ENCODE measurements around the gene WDR36.

The WDR36 gene

GRCh38 chr5:111168608-111169007, 76.5 kb downstream of the WDR36 start:
- TF ChIP-seq GATA2 (IDR thresholded peaks at IDR 0.05; ENCODE audit: low read depth, low read length) (no peak), GATA3 (IDR thresholded peaks at IDR 0.05; ENCODE audit: low read depth, low read length) (no peak)

DNA sequence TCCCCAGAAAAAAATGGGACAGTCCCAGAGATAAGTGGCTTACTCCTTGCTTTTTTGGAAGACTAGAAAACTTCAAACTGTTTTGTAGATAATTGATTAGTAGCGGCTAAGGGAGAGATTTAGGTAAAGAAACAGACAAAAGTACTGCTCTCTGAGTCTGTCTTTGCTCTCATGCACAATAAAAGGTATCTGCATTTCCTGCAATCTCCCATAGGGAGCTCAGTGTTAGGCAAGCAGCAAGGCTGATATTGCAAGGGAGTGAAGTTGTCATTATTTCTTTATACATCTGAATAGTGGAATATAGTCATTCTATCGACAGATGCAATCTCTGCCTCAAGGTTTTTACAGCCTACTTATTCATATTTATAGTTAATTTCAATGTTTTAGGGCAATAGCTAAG, 77.1 kb downstream of the WDR36 start:
- TF ChIP-seq GATA2 (IDR thresholded peaks at IDR 0.05; ENCODE audit: low read depth, low read length) (no peak), GATA3 (IDR thresholded peaks at IDR 0.05; ENCODE audit: low read depth, low read length) (no peak)

- TF ChIP-seq GATA3 (IDR thresholded peaks at IDR 0.05; ENCODE audit: low read depth, low read length), result no peak
- TF ChIP-seq GATA2 (IDR thresholded peaks at IDR 0.05; ENCODE audit: low read depth, low read length), result no peak
Measured at GRCh38 chr5:111170279-111170678, 78.1 kb downstream of the WDR36 start.

- TF ChIP-seq GATA2 (IDR thresholded peaks at IDR 0.05; ENCODE audit: low read depth, low read length), result no peak
- TF ChIP-seq GATA3 (IDR thresholded peaks at IDR 0.05; ENCODE audit: low read depth, low read length), result no peak
Measured at GRCh38 chr5:111172504-111172903, 80.4 kb downstream of the WDR36 start.

- no peak for TF ChIP-seq GATA3 (IDR thresholded peaks at IDR 0.05; ENCODE audit: low read depth, low read length)
- no peak for TF ChIP-seq GATA2 (IDR thresholded peaks at IDR 0.05; ENCODE audit: low read depth, low read length)
Measured at GRCh38 chr5:111173476-111173875, 81.3 kb downstream of the WDR36 start.

Data from SH-SY5Y (cell line).